Fibroblast of villous mesenchyme (primary cell): ENCODE measurements around the gene UGT2B10. TPM values are rescaled to one million over a fixed set of nuclear protein-coding genes. Genes with fewer than 3 reads are reported as not detected.

ENCODE experiments used
- DNase-seq: peaks from one replicate; pipeline ENCODE4 v3.0.0-alpha.2; 2010; ENCODE audit warnings: low read depth
- H3K4me3 ChIP-seq: 2 replicates; pipeline ENCODE4 v1.5.1; 2011; ENCODE audit warnings: low read depth, mild to moderate bottlenecking, low read length
- CTCF ChIP-seq: IDR thresholded peaks from 2 replicates; pipeline ENCODE4 v1.5.1; 2012; ENCODE audit warnings: low read depth, mild to moderate bottlenecking, low read length; ENCODE audit not compliant: insufficient read depth
- small RNA-seq: library from RNA; depleted of rRNA; stranded (forward); fragments of <200 nt; gene quantifications from one replicate; pipeline ENCODE3, GENCODE V24; 2012
- total RNA-seq: library from RNA; depleted of rRNA; stranded (reverse); fragments of >200 nt; gene quantifications from 2 replicates; pipeline ENCODE4 v1.2.3, GENCODE V29; 2012

Gene UGT2B10
- total RNA-seq, 1 donor = not detected

DNA sequence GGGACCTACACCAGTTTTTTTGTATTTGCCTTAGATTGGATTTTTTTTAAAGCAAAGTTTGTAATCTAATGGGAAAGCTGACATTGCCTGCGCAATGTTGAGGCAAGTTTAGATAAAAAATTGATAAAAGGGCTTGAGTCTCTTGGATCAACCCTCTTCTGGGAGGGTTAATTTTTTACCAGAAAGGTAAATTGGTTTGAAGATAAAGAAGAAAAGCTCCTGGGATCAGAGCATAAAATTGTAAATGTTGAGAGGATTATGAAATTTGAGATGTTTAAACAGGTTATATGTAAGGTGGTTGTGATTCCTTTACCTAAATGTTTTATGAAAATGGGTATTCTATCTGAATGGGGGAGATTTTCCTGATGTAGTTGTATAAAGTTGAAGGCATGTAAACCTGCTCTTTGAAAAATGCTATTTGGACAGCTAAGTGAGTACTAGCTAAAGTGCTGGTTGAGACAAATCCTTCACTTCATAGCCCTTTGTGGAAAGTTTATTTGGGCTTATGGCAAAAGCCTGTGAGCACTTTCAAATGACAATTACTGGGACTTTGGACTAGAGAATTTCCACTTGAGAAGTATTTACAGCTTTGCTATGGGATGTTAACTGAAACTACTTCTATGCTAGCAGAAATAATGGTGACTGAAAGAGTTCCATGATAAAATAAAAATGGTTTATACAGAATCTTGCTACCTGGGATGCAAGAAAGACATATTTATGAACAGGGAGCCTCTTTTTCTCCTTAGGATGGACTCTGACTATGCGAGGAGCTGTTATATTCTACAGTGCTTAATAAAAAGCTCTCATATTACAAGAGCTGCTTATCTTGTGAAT is 56.2 kb downstream of the UGT2B10 start:
- no peak overlapping the region for H3K4me3 ChIP-seq
- TF ChIP-seq CTCF = no peak
- DNase-seq = no peak

- TF ChIP-seq CTCF = no peak
- no peak overlapping the region for H3K4me3 ChIP-seq
- DNase-seq = no peak
These were observed 57.1 kb downstream of the UGT2B10 start for GRCh38 chr4:68872643-68873502.

- TF ChIP-seq CTCF = no peak
- no peak for DNase-seq
- H3K4me3 ChIP-seq = no peak overlapping the region
These were observed 58.7 kb downstream of the UGT2B10 start for GRCh38 chr4:68874507-68874906.

DNA sequence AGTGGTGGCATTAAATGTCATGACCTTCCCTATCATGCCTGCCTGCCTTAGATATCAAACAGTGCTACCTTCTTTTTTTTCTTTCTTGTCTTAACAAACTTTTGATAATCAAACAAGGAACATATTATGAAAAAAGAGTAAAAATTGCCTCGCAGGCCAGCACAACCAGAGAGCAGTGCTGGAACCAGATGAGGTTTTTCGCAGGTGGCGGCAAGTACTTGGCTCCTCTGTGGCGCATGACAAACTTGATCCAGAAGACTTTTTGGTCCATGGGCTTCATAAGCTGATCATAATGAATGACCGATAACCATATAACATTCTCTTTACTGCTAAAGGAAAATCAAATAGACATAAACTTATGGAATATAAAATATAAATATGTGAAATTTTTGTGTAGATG is 61.8 kb downstream of the UGT2B10 start:
- TF ChIP-seq CTCF = no peak
- DNase-seq = no peak
- H3K4me3 ChIP-seq = no peak overlapping the region

DNA sequence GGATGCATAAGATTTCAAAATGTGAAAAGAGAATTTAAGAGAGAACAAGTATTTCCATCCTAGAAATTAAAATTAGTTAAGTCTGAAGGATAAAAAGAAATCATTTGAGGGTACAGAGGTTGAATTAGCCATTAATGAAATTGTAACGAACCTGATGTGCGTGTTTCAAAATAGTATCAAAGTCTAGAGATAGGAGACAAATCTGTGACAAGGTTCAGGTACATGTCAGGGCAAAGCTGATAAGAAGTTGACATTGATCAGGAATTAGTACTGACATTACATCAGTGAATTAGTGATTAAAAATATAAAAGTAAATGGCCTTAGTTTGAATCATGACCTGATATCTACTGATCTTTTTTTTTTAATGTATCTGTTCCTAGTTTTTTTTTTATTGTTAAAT is 62.3 kb downstream of the UGT2B10 start:
- H3K4me3 ChIP-seq = no peak overlapping the region
- DNase-seq = no peak
- TF ChIP-seq CTCF = no peak

Small RNAs within 50 kb of the gene (small RNA-seq; reads per million reads assigned to genes)
- gene AC021146.4 = not detected
- gene AC021146.9 = not detected

Other genes starting within 250 kb of the UGT2B10 start
- not detected in 2 replicates for gene UGT2B17, start 239.7 kb upstream of the UGT2B10 start, total RNA-seq
- gene UGT2B15, start 145.3 kb upstream of the UGT2B10 start, total RNA-seq = not detected in 2 replicates
- not detected in 2 replicates for gene UGT2A3, start 135.8 kb downstream of the UGT2B10 start, total RNA-seq